Spleen (tissue), 11 donors: Measurements from ENCODE around the gene ERFE. TPM values are rescaled to one million over a fixed set of nuclear protein-coding genes. Genes with fewer than 3 reads are reported as not detected.

Source experiments
- DNase-seq: peaks from one replicate; pipeline ENCODE4 v3.0.0-alpha.2; 2020
- H3K27ac ChIP-seq, 8 donors: fragments of 200-600 bp; sonication (generic) in 7 of 8; 1 replicate in 4 of 8; 2 replicates in 4 of 8; pipeline versions ENCODE4 v1.5.0 to v1.8.0; 2016 to 2021; ENCODE audit warnings: inconsistent platforms in 4 of 8, mild to moderate bottlenecking in 4 of 8, moderate library complexity in 1 of 8
- H3K27me3 ChIP-seq, 7 donors: fragments of 200-600 bp; sonication (generic) in 6 of 7; replicated peaks in 1 of 7; 1 replicate in 4 of 7; 2 replicates in 3 of 7; pipeline versions ENCODE4 v1.5.0 to v1.8.0; 2016 to 2021; ENCODE audit warnings: inconsistent platforms in 3 of 7, mild to moderate bottlenecking in 1 of 7
- H3K36me3 ChIP-seq, 6 donors: fragments of 200-600 bp; sonication (generic) in 5 of 6; 1 replicate in 4 of 6; 2 replicates in 2 of 6; pipeline versions ENCODE4 v1.5.0 to v1.8.0; 2016 to 2021; ENCODE audit warnings: inconsistent platforms in 2 of 6
- H3K4me1 ChIP-seq, 6 donors: fragments of 200-600 bp; sonication (generic) in 5 of 6; 1 replicate in 3 of 6; 2 replicates in 3 of 6; pipeline versions ENCODE4 v1.5.0 to v1.8.0; 2016 to 2021; ENCODE audit warnings: inconsistent platforms in 3 of 6
- H3K4me3 ChIP-seq, 8 donors: fragments of 200-600 bp; sonication (generic) in 7 of 8; 1 replicate in 4 of 8; 2 replicates in 4 of 8; pipeline versions ENCODE4 v1.5.0 to v1.8.0; 2016 to 2021; ENCODE audit warnings: inconsistent platforms in 4 of 8, mild to moderate bottlenecking in 4 of 8, moderate library complexity in 2 of 8
- H3K9me3 ChIP-seq, 8 donors: fragments of 200-600 bp; sonication (generic) in 7 of 8; 1 replicate in 4 of 8; 2 replicates in 4 of 8; pipeline versions ENCODE4 v1.5.0 to v1.8.0; 2016 to 2021; ENCODE audit warnings: inconsistent platforms in 4 of 8
- CTCF ChIP-seq, 11 experiments: fragments of 200-600 bp in 7 of 11; fragments of 450-650 bp in 4 of 11; sonication (generic) in 4 of 11; IDR thresholded peaks in 8 of 11; conservative IDR thresholded peaks in 3 of 11; 1 replicate in 7 of 11; 2 replicates in 4 of 11; pipeline versions ENCODE4 v1.4.0 to v1.8.0; 2016 to 2021; ENCODE audit warnings: antibody characterized with exemption in 11 of 11, inconsistent platforms in 4 of 11, mild to moderate bottlenecking in 1 of 11
- POLR2A ChIP-seq, 3 donors: fragments of 450-650 bp; IDR thresholded peaks; one replicate each; pipeline ENCODE4 v1.5.1; 2017; ENCODE audit warnings: antibody characterized with exemption in 3 of 3, mild to moderate bottlenecking in 1 of 3
- POLR2AphosphoS5 ChIP-seq, 3 donors: sonication (generic); formaldehyde crosslinking; IDR thresholded peaks; one replicate each; pipeline ENCODE4 v1.5.1; 2017; ENCODE audit warnings: antibody characterized with exemption in 3 of 3
- WGBS, 5 donors: extraction: QIAGEN DNeasy Blood & Tissue Kit in 3 of 5; methylation state at CpG; one replicate each; pipeline versions ENCODE4 v1.1.5 to v1.1.7; 2013 to 2018; 5-methylcytosine and 5-hydroxymethylcytosine counted together
- intact Hi-C: fragments of 100-400 bp; cut with DNase I; formaldehyde crosslinking; loops from one replicate; pipeline ENCODE4 v1.15.0; 2023; ENCODE audit warnings: low total_unique reads
- polyA plus RNA-seq, 3 donors: library from polyadenylated mRNA; stranded (reverse); fragments of 200-250 nt; gene quantifications; one replicate each; pipeline ENCODE4 v1.2.1, GENCODE V29; 2013
- total RNA-seq, 7 donors: library from RNA; depleted of rRNA in 3 of 7; stranded (reverse); fragments of >200 nt in 3 of 7; fragmentation: NEBNext Ultra II Directional in 4 of 7; extraction: Animal tissue kit (Norgen Biotek cat#: 25700) in 4 of 7; gene quantifications; one replicate each; pipeline versions ENCODE4 v1.1.0 to v1.2.1, GENCODE V29; 2016 to 2021
- donor health status: healthy with polysubstance abuse.
- donor health status: DM: no; HTN: no; CAD: no; lungs with moderate emphysema.
- donor health status: DM: no; HTN: no; CAD: no.
- donor health status: Bipolar disorder and iron deficiency.
- donor health status: healthy.
- donor health status: DM: no; HTN: no; CAD: no.
- donor health status: DM: yes; HTN: yes; CAD: no.

Gene ERFE
- total and polyA plus RNA-seq, 10 donors = 0.06 to 11.0 (median 1.2) TPM

DNA sequence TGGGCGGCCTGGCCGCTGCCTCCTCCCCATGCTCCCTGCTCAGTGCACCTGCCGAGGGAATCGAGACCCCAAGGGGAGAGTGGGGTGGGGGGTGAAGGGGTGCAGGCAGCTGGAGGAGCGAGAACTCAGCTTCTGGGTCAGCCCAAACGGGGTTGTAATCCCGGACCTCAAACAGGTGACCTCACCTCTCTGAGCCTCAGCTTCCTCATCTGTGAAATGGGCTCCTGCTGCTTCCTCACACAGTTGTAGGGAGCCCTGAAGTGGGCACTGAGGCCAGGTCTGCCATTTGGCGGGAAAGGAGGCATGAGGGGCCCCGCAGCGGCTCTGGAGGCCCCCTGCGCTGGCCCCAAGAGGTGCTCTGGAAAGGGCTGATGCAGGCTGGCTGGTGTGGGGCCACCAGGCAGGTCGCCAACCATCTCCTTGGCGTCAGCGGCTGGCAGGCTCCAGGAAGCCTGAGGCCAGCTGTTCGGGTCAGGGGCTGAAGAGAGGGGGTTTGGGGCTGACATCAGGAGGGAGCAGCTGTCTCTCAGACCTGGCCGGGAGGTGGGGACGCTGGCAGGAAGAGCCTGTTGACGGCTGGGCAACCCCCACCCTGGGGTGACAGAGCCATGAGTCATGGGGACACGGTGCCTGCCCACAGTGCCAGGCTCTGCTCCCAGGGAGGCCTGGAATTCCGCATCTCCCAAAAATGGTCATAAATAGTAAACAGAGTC, 15.4 kb upstream of the ERFE start:
- no peaks in the 10 kb centered on the region for H3K9me3 ChIP-seq
- TF ChIP-seq POLR2A (IDR thresholded peaks at IDR 0.05) (no peak), CTCF (IDR thresholded peaks at IDR 0.05 in 8 of 11, conservative IDR thresholded peaks at IDR 0.05 in 3 of 11) (no peak), POLR2AphosphoS5 (IDR thresholded peaks at IDR 0.05) (no peak)
- H3K4me1 ChIP-seq = peaks cover 0 to 26% (median 7%) of the 10 kb centered on the region in 6 donors
- H3K27ac ChIP-seq = no peak overlapping the region
- H3K4me3 ChIP-seq = no peak overlapping the region
- H3K36me3 ChIP-seq = no peaks in the 10 kb centered on the region
- 51 to 75% (median 62%) methylated on average over 16 to 20 of the region's 20 CpGs for WGBS, 5 donors
- H3K27me3 ChIP-seq = peaks cover 0 to 18% (median 0%) of the 10 kb centered on the region in 7 donors
- no peak for DNase-seq
- intact Hi-C loops = no loop called here

GRCh38 chr2:238144262-238144661, 14.5 kb upstream of the ERFE start:
- 57 to 74% (median 64%) methylated on average over 4 to 5 of the region's 5 CpGs for WGBS, 5 donors
- Histone ChIP-seq H3K27ac (no peak overlapping the region), H3K4me3 (no peak overlapping the region), H3K9me3 (no peaks in the 10 kb centered on the region), H3K27me3 (peaks cover 0 to 10% (median 0%) of the 10 kb centered on the region in 7 donors), H3K36me3 (no peaks in the 10 kb centered on the region), H3K4me1 (peaks cover 0 to 18% (median 3%) of the 10 kb centered on the region in 6 donors)
- intact Hi-C loops = no loop called here
- no peak for DNase-seq
- TF ChIP-seq POLR2A (IDR thresholded peaks at IDR 0.05) = no peak
- no peak for TF ChIP-seq POLR2AphosphoS5 (IDR thresholded peaks at IDR 0.05)
- TF ChIP-seq CTCF (IDR thresholded peaks at IDR 0.05 in 8 of 11, conservative IDR thresholded peaks at IDR 0.05 in 3 of 11) = no peak

GRCh38 chr2:238145046-238145445, 13.7 kb upstream of the ERFE start:
- H3K4me3 ChIP-seq = no peak overlapping the region
- no peaks in the 10 kb centered on the region for H3K36me3 ChIP-seq
- TF ChIP-seq POLR2AphosphoS5 (IDR thresholded peaks at IDR 0.05) (no peak), CTCF (IDR thresholded peaks at IDR 0.05 in 8 of 11, conservative IDR thresholded peaks at IDR 0.05 in 3 of 11) (no peak), POLR2A (IDR thresholded peaks at IDR 0.05) (no peak)
- peaks cover 0 to 10% (median 0%) of the 10 kb centered on the region in 6 donors for H3K4me1 ChIP-seq
- intact Hi-C loops = no loop called here
- H3K27ac ChIP-seq = no peak overlapping the region
- no peak for DNase-seq
- 85 to 95% (median 90%) methylated on average over 8 to 12 of the region's 12 CpGs for WGBS, 5 donors
- H3K9me3 ChIP-seq = no peaks in the 10 kb centered on the region
- peaks cover 0 to 2% (median 0%) of the 10 kb centered on the region in 7 donors for H3K27me3 ChIP-seq

- H3K4me3 ChIP-seq = no peak overlapping the region
- no peaks in the 10 kb centered on the region for H3K27me3 ChIP-seq
- intact Hi-C loops = no loop called here
- TF ChIP-seq POLR2A (IDR thresholded peaks at IDR 0.05) (no peak), CTCF (IDR thresholded peaks at IDR 0.05 in 8 of 11, conservative IDR thresholded peaks at IDR 0.05 in 3 of 11) (no peak), POLR2AphosphoS5 (IDR thresholded peaks at IDR 0.05) (no peak)
- H3K4me1 ChIP-seq = peaks cover 0 to 10% (median 0%) of the 10 kb centered on the region in 6 donors
- WGBS, 5 donors = 72 to 83% (median 78%) methylated on average over 3 to 12 of the region's 12 CpGs
- H3K36me3 ChIP-seq = no peaks in the 10 kb centered on the region
- H3K27ac ChIP-seq = no peak overlapping the region
- no peak for DNase-seq
- no peaks in the 10 kb centered on the region for H3K9me3 ChIP-seq
These were observed 12.9 kb upstream of the ERFE start for GRCh38 chr2:238145851-238146250.
